ENCODE results near the gene HIRIP3.
"Not testable (repeated sequence)": the region's sequence is repeated elsewhere in the genome, so short reads cannot be mapped to it uniquely, and the experiment has no call there.

Gene HIRIP3, protein sequence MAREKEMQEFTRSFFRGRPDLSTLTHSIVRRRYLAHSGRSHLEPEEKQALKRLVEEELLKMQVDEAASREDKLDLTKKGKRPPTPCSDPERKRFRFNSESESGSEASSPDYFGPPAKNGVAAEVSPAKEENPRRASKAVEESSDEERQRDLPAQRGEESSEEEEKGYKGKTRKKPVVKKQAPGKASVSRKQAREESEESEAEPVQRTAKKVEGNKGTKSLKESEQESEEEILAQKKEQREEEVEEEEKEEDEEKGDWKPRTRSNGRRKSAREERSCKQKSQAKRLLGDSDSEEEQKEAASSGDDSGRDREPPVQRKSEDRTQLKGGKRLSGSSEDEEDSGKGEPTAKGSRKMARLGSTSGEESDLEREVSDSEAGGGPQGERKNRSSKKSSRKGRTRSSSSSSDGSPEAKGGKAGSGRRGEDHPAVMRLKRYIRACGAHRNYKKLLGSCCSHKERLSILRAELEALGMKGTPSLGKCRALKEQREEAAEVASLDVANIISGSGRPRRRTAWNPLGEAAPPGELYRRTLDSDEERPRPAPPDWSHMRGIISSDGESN

DNA sequence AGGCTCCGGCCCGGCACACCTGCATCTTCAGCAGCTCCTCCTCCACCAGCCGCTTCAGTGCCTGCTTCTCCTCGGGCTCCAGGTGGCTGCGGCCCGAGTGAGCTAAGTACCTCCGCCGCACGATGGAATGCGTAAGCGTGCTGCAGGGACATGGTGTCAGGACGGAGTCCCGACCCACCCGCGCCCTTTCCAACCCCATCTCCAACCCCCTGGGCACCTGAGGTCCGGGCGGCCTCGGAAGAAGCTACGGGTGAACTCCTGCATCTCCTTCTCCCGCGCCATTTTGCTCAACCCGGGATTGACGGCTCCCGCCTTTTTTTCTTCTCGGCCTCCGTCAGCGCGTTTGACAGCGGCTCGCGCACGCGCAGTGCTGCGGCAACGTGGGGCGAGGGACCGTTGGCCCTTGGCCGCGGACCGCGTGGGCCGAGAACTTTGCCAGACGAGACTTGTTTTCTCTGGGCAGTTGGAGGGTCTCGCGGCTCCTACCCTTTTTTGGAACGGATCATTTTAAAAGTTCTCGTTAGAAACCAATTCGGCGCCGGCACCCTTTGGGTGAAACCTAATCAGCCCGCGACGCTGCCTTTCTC, at the start of gene HIRIP3:
Gene HIRIP3, minus strand, starts transcription at position 294 of the 587 bp plus-strand sequence. Its CDS starts 12 bp downstream, at position 282.
- FAIRE-seq: no peak
- DNase-seq (ENCODE audit: extremely low spot score, insufficient read length, low read depth): peak; percentile 83

DNA sequence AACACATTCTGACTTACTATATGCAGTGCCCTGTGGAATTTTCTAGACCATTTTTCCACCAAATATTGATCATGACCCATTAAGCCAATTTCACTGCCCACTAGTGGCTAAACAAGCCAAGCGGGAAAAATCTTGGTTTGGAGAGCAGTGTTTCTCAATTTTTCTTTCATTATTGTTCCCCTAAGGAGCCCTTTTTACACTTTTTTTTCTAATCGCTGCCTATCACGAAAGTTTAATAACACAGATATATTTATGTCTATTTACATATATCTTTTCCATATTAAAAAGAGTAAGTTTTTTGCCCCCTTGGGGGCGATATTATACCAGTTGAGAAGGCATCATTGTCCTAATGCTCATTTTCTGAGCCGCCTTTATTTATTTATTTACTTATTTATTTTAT, 46.4 kb upstream of the HIRIP3 start:
- DNase-seq (ENCODE audit: extremely low spot score, insufficient read length, low read depth): no peak
- FAIRE-seq: no peak

DNA sequence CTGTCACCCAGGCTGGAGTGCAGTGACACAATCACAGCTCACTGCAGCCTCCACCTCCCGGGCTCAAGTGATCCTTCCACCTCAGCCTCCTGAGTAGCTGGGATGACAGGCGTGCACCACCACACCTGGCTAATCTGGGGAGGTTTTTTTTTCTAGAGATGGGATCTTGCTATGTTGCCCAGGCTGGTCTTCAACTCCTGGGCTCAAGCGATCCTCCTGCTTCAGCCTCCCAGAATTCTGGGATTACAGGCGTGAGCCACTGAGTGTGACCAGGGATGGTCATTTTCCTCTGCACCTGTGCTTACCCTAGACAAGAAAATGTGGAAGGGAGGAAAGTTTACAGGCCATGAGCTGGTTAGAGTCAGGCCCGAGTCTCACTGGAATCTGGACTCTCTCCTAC, 45.3 kb upstream of the HIRIP3 start:
- not testable (repeated sequence) for FAIRE-seq; DNase-seq (ENCODE audit: extremely low spot score, insufficient read length, low read depth)

DNA sequence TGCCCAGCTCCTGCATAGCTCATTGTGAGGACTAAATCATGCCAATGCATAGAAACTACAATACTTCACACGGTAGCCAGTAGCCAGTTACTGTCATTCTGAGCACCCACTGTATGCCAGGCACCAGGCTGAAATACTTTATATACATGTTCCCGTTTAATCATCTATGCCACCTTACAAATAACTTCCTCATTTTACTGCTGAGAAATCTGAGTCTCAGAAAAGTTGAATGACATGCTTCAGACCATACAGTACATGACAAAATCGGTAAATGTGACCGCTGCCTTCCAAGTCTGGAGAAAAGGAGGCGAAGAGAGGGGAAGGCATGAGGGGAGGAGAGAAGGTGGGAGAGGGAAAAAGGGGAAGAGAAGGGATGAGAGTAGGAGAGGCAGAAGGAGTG, 44.8 kb upstream of the HIRIP3 start:
- DNase-seq (ENCODE audit: extremely low spot score, insufficient read length, low read depth) (no peak), FAIRE-seq (no peak)

DNA sequence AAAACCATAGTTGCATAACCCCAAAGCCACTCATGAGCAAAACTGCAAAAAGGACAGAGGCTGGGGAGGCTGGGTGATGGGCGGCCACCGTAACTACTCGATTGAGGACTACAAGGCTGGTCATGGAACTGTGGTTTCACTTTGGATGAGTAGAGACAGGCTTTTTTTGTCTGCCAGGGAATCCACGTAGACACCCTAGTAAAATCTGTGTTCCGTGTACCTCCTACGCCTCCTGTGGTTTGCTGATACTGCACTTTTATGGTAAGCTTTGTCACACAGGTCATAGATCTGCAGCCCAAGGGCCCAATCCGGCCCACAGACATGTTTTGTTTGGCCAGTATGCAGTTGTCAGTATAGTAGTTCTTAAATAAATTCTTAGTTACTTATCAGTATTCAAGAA, 37.9 kb upstream of the HIRIP3 start:
- DNase-seq (ENCODE audit: extremely low spot score, insufficient read length, low read depth): no peak
- FAIRE-seq: peak; percentile 64

DNA sequence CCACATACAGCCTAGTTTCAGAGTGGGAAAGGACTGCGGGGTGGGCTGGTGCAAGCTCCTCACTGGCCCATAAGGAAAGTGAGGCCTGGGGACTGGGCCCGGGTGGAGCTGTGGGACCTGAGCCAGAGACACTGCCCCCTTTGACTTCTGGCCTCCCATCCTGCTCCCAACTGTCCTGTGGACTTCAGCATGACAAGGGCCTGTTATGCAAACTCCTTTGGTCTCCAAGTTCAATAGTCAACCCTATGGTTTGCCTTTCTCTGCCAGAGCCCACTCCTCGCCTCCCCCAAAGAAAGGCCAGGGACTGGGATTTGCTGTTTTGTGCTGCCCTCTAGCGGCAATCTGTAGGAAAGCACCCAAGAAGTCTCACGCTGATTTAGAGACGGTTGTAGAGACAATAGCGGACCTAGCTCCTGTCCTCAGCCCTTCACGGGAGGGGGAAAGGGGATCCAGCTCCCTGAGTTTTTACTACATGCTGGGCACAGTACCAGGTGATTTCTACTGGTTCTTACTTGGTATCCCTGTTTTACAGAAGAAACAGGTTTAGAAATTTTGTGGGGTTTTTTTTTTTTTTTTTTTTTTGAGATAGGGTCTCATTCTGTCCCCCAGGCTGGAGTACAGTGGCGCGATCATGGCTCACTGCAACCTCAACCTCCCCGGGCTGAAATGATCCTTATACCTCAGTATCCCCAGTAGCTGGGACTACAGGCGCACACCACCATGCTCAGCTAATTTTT, 36.8 kb upstream of the HIRIP3 start:
- FAIRE-seq: peak; percentile 74
- DNase-seq (ENCODE audit: extremely low spot score, insufficient read length, low read depth): no peak

DNA sequence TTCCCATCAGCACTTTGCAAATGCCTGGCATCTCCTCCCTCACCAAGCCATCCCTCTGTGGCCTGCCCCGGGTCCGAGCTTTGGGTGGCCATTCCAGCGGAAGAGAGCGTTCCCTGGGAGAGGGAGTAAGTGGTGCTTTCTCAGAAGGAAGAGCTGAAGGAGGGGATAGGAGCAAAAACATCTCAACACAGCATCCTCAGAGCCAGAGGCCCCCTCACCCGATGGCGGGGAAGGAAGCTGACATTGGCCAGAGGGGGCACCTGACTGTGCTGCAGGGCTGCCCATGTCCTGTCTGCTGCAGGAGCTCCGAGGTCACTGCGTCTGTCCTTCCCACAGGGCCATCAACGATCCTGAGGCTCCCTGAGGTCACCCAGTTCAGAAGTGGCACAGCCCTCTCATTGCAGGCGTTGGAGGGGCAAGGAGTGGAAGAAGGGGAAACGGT, 36.1 kb upstream of the HIRIP3 start:
- DNase-seq (ENCODE audit: extremely low spot score, insufficient read length, low read depth): no peak
- no peak for FAIRE-seq

DNA sequence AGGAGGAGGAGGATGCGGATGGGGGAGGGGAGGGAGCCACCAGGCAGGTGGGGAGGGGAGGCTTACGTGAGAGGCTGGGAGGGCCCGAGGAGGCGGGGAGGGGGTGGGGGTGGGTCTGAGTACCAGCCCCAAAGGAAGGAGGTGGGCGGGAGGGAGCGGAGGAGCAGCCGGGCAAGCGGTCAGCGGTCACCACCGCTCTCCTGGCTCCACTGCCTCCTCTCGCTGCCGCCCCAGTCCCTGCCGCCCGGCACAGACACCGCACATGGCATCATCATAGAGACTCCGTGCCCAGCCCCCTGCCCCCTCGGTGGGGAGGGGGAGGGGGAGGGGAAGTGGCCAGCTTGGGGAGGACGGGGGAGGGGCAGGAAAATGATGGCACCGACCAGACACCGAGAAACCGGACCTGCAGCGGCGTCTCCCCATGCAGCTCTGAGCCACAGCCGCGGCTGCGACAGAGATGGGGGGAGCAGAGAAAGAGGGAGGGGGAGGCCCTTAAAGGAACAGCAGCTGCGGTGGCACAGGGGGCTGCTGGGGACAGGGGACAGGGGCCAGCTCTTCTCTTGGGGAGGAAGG, 35.5 kb upstream of the HIRIP3 start, which contains the start of gene TLCD3B:
Gene TLCD3B, minus strand, starts transcription at position 431 of the 573 bp plus-strand sequence. CDS start 744 bp downstream, outside the sequence.
- no peak for DNase-seq (ENCODE audit: extremely low spot score, insufficient read length, low read depth)

DNA sequence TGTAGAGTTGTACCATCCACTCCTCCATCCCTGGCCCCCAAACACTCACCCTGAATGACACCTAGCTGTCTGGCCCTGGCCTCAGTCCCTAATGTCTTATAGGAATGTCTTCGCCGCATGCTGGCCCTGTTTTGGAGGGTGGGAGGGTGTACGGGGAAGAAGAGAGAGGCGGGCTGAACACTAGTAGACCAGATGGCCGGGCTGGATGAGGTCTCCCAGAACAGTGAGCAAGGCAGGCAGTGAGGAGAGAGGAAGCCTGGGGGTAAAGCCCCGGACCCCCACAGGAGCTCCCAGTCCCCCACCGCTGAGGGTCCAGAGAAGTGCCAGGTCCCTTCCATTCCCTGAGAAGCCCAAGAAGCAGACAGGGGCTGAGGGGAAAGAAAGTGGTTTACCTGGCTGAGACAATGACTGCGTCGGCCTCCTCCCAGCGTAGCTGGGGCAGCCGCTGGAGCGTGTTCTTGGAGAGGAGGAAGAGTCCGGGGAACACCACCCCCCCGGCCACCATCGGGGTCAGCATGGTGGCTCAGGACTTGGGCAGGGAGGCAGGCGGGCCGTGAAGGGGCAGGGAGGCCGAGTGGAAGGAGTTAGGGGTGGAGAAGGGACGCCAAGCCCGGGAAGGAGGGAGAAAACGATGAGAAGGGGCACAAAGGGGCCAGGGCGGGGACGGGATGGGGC, 34.7 kb upstream of the HIRIP3 start:
- no peak for FAIRE-seq
- no peak for DNase-seq (ENCODE audit: extremely low spot score, insufficient read length, low read depth)

More for the DNA sequence above, 35.5 kb upstream of the HIRIP3 start, which contains the start of gene TLCD3B:
- no peak for FAIRE-seq

DNA sequence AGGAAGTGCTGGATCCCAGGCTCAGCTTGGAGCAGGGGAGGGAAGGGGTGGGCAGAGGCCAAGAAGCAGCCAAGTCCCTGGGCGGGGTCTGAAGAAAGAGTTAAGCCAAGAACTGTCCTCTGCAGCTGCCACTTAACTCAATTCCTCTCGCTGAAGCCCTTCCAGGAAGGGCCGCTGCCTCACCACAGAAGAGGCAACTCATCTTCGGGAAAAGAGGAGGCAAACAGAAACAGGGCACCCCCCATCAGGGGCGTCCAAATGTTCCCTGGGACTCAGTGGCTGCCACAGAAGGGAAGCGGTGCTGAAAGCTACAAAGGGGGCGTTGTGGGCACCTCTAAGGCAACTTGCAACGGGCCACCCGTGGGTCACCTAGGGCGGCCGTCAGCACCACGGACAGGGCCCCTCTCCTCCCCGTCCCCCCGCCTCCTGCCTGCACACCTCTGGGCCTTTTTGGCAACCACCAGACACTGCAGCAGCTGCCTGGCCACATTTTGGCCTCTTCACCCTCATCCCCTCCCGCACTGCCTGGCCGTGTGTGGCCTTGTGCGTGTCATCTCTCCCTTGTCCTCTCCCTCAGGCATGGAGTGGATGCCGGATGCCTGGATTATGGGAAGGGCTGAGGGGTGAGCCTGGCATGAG, 33.1 kb upstream of the HIRIP3 start:
- no peak for FAIRE-seq

DNA sequence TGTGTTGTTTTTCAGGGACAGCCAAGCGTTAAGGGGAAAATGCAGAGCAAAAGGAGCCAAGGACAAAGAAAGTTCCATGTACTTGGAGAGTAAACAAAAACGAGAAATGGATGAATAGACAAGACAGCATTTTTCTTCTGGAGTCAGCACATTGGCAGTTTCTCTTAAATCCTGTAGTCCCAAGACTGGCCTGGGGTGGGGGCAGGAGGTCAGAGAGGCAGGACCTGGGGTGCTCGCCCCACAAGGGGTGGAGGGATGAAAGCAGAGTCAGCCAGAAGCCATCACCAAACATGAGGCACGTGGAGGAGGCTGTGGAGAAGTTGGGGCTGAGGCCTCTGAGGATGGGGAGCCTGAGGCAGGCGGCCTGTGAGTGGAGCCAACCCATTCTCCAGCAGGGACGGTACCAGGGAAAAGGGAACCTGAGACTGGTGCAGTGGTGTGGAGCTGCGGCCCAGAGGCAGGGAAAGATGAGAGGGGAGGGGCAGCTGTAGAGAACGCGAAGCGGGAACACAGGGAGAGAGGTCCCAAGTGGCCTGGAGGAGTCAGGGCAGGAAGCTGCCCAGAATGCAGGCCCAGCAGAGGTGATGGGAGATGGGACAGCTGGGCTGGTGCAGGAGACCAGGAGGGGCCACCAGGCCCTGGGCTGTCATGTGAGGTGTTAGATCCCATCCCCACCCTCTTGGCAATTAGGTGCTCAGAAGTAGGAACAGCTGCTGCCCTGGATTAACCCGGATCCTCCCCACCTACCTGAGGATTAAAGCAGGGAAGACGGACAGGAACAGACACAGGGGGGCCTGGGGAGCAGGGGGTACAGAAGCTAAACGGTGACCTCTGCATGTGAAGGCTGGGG, 32.4 kb upstream of the HIRIP3 start:
- FAIRE-seq (no peak), DNase-seq (ENCODE audit: extremely low spot score, insufficient read length, low read depth) (no peak)

More for the DNA sequence above, 33.1 kb upstream of the HIRIP3 start:
- no peak for DNase-seq (ENCODE audit: extremely low spot score, insufficient read length, low read depth)

DNA sequence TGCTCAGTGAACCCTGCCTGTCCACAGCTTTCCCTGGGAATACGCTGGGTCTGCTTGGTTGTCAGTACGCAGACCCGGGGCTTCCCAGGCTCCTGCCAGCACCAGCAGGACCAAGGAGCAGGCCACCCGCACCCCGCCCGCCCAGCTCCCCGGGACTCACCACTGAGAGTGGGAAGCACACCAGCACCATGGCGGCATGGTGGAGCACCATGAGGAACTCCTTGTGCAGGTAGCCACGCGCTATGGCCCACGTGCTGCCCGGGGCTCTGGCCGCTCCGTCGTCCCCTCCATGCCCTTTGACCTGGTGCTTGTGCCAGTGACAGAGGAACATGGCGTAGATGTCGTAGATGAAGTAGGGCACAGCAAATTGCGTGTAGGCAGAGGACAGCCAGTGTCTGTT, 31.0 kb upstream of the HIRIP3 start:
- no peak for DNase-seq (ENCODE audit: extremely low spot score, insufficient read length, low read depth)
- FAIRE-seq: no peak

DNA sequence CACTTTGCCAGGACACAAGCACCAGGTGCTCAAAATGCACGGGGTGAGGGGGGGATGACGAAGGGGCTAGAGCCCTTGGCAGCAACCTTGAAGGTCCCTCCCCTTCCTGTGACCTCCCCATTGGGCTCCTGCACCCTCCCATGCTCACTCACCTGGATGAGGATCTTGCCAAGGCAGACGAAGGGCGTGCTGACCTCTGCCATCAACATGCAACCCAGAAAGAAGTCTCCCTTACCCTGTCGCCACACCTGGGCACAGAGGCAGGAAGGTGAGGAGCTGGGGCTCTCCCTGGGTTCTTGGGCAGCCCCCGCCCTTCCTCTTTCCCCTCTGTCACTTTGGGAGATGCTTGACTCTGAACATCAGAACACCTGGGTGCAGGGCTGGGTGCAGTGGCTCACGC, 30.2 kb upstream of the HIRIP3 start:
- FAIRE-seq (no peak), DNase-seq (ENCODE audit: extremely low spot score, insufficient read length, low read depth) (no peak)

DNA sequence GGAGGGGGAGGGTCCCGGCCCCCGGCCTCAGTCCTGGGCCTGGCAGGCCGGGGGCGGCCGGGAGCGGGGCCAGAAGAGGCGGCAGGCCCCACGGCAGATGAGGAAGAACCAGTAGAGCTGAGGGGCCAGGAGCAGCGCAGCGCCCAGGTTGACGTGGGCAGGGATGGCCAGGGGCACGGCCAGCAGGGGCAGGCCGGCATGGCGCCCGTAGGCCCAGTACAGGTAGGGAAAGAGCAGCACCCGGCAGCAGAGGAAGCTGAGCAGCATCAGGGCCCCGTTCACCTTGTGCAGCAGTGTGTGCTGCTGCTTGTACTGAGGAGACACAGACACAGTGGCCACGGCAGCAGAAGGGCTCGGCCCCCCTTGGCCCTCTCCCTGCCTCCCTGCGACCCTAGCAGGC, 29.7 kb upstream of the HIRIP3 start:
- DNase-seq (ENCODE audit: extremely low spot score, insufficient read length, low read depth): no peak
- FAIRE-seq: no peak

DNA sequence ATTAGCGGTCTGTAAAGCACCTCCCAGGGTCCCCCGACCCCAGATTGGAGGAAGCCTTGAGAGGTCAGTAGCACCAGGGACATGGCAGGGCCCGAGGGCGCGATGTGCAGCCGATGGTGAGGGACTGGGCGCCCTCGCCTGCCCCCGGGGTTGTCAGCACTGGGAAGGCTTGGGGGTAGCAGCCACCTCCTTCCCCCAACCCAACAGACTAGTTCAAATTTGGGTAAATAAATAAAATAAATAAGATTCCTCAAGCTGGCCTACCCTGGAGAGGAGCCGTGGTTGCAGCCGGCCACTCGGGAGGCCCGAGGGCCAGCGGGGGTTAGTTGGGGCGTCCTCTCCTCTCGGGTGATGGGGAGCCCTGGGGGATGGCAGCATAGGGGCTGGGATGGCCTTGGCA, 29.0 kb upstream of the HIRIP3 start:
- FAIRE-seq: no peak

DNA sequence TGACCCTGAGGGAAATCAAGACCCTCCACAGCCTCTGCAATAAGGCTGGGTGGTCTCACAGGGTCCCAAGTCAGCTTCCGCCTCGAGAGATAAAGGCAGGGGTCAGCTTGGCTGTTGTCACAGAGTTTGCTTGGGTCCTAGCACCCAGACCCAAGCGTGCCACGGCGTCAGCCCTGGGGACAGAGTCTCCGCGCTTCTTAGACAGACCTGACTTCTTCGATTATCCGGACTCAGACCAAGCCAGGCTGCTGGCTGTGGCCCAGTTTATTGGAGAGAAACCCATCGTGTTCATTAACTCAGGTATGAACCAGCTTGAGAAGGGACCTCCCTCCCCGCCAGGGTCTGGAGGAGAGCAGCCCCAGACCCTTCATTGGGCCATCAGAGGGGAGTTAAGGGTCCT, 28.2 kb upstream of the HIRIP3 start:
- no peak for FAIRE-seq
- DNase-seq (ENCODE audit: extremely low spot score, insufficient read length, low read depth): no peak

More for the DNA sequence above, 29.0 kb upstream of the HIRIP3 start:
- DNase-seq (ENCODE audit: extremely low spot score, insufficient read length, low read depth): no peak

DNA sequence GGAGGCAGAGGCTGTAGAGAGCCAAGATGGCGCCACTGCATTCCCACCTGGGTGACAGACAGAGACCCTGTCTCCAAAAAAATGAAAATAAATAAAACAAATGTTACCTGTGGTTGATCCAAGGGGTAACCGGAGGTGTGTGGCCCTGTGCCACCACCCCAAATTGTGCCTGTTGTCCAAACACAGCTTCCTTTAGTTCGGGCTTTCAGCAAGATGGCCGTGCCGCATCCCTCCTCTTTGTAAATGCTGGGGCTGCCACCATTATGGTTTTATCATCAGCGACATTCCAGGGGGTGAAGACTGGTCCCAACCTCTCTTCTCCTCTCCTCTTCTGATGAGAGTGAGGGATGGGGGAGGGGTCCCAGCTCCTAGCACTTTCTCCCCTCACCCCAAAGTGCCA, 27.5 kb upstream of the HIRIP3 start, which contains the start of gene C16orf92:
Gene C16orf92, plus strand, starts transcription at position 312 of the 400 bp plus-strand sequence. CDS start 143 bp downstream, outside the sequence.
- DNase-seq (ENCODE audit: extremely low spot score, insufficient read length, low read depth) (no peak), FAIRE-seq (no peak)

DNA sequence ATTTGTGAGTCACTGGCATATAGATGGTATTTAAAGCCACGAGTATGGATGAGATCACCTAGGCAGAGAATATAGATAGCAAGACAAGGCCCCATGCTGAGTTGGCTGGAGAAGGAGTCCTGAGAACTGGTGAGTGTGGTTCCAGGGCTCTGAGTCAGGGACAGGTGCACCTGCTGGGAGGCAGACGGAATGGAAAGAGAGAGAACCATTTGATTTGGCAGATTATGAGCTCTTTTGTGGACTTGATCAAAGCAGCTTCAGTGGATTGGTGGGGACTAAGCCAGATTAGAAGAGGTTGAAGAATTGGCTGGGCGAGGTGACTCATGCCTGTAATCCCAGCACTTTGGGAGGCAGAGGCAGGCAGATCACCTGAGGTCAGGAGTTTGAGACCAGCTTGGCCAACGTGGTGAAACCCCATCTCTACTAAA, 23.3 kb upstream of the HIRIP3 start:
- DNase-seq (ENCODE audit: extremely low spot score, insufficient read length, low read depth): no peak
- FAIRE-seq: no peak

Data from GM18507 (cell line).